ENCODE data around the gene PKLR.

PKLR gene

GRCh38 chr1:155285063-155285462 lies 16.2 kb downstream of the PKLR start:
- Histone ChIP-seq H3K36me3 (ENCODE audit: insufficient read depth, low read length) (peaks cover 7% of the 10 kb centered on the region), H3K9ac (ENCODE audit: low read depth, low read length) (no peak overlapping the region), H4K20me1 (ENCODE audit: insufficient read depth, low read length) (peaks cover 2% of the 10 kb centered on the region; the same call in 1 of the 2 replicates), H3K9me3 (ENCODE audit: insufficient read depth, low read length, severe bottlenecking) (no peaks in the 10 kb centered on the region), H2AFZ (ENCODE audit: low read depth, low read length) (no peak overlapping the region), H3K4me3 (ENCODE audit: low read depth in 1 of 2, low read length in 2 of 2) (no peak overlapping the region), H3K4me1 (ENCODE audit: insufficient read depth, low read length) (no peaks in the 10 kb centered on the region), H3K27ac (ENCODE audit: low read length) (no peak overlapping the region), H3K27me3 (ENCODE audit: insufficient read depth, low read length, poor library complexity) (no peaks in the 10 kb centered on the region), H3K4me2 (ENCODE audit: insufficient read depth, low read length) (no peak overlapping the region), H3K79me2 (ENCODE audit: insufficient read depth, low read length) (no peaks in the 10 kb centered on the region)
- DNase-seq (no peak), ATAC-seq (ENCODE audit: insufficient read depth, low read depth) (no peak)
- TF ChIP-seq EZH2 (IDR thresholded peaks at IDR 0.05; ENCODE audit: borderline replicate concordance, low read depth, low read length, severe bottlenecking): no peak
- no peak for TF ChIP-seq CTCF (IDR thresholded peaks at IDR 0.05; ENCODE audit: borderline replicate concordance, extremely low read depth, low read length, poor library complexity, severe bottlenecking)

- Histone ChIP-seq H3K9ac (ENCODE audit: low read depth, low read length) (no peak overlapping the region), H3K36me3 (ENCODE audit: insufficient read depth, low read length) (peaks cover 7% of the 10 kb centered on the region), H3K9me3 (ENCODE audit: insufficient read depth, low read length, severe bottlenecking) (no peaks in the 10 kb centered on the region), H3K27me3 (ENCODE audit: insufficient read depth, low read length, poor library complexity) (no peaks in the 10 kb centered on the region), H3K4me3 (ENCODE audit: low read depth in 1 of 2, low read length in 2 of 2) (no peak overlapping the region), H3K4me2 (ENCODE audit: insufficient read depth, low read length) (no peak overlapping the region), H3K4me1 (ENCODE audit: insufficient read depth, low read length) (0 out of 2 replicates have a peak, but pooled peaks cover under 1% of the 10 kb centered on the region), H3K79me2 (ENCODE audit: insufficient read depth, low read length) (no peaks in the 10 kb centered on the region), H2AFZ (ENCODE audit: low read depth, low read length) (no peak overlapping the region), H3K27ac (ENCODE audit: low read length) (no peak overlapping the region), H4K20me1 (ENCODE audit: insufficient read depth, low read length) (peaks cover 2% of the 10 kb centered on the region; the same call in 1 of the 2 replicates)
- no peak for TF ChIP-seq EZH2 (IDR thresholded peaks at IDR 0.05; ENCODE audit: borderline replicate concordance, low read depth, low read length, severe bottlenecking)
- no peak for TF ChIP-seq CTCF (IDR thresholded peaks at IDR 0.05; ENCODE audit: borderline replicate concordance, extremely low read depth, low read length, poor library complexity, severe bottlenecking)
- DNase-seq (no peak), ATAC-seq (ENCODE audit: insufficient read depth, low read depth) (no peak)
Observed at GRCh38 chr1:155284476-155284875, 16.8 kb downstream of the PKLR start.

- H2AFZ ChIP-seq (ENCODE audit: low read depth, low read length): no peak overlapping the region
- H3K9ac ChIP-seq (ENCODE audit: low read depth, low read length): no peak overlapping the region
- TF ChIP-seq CTCF (IDR thresholded peaks at IDR 0.05; ENCODE audit: borderline replicate concordance, extremely low read depth, low read length, poor library complexity, severe bottlenecking) (no peak), EZH2 (IDR thresholded peaks at IDR 0.05; ENCODE audit: borderline replicate concordance, low read depth, low read length, severe bottlenecking) (no peak)
- H3K36me3 ChIP-seq (ENCODE audit: insufficient read depth, low read length): peaks cover 7% of the 10 kb centered on the region
- no peak overlapping the region for H3K4me2 ChIP-seq (ENCODE audit: insufficient read depth, low read length)
- H3K79me2 ChIP-seq (ENCODE audit: insufficient read depth, low read length): no peaks in the 10 kb centered on the region
- no peak for DNase-seq
- no peak overlapping the region for H3K4me3 ChIP-seq (ENCODE audit: low read depth in 1 of 2, low read length in 2 of 2)
- no peak overlapping the region for H3K27ac ChIP-seq (ENCODE audit: low read length)
- H3K9me3 ChIP-seq (ENCODE audit: insufficient read depth, low read length, severe bottlenecking): no peaks in the 10 kb centered on the region
- ATAC-seq (ENCODE audit: insufficient read depth, low read depth): no peak
- peaks cover 18% of the 10 kb centered on the region for H3K4me1 ChIP-seq (ENCODE audit: insufficient read depth, low read length)
- H4K20me1 ChIP-seq (ENCODE audit: insufficient read depth, low read length): peaks cover 13% of the 10 kb centered on the region
- H3K27me3 ChIP-seq (ENCODE audit: insufficient read depth, low read length, poor library complexity): no peaks in the 10 kb centered on the region
Observed at GRCh38 chr1:155282488-155283091, 18.6 kb downstream of the PKLR start.

Measured in DND-41 (cell line).